Activated CD4-positive, CD25-positive, alpha-beta regulatory T cell treated with anti-CD3 and anti-CD28 coated beads, Interleukin-2, amount 50 U/mL, for 24 hours (primary cell): ENCODE data around the gene ISY1.
"Not testable (repeated sequence)": the region's sequence is repeated elsewhere in the genome, so short reads cannot be mapped to it uniquely, and the experiment has no call there.

ENCODE experiments used
- ATAC-seq, 2 donors: fragments of 150-1000 bp; cut with Tn5 transposase; one replicate each; pipeline ENCODE4 v1.10.0; 2021; ENCODE audit warnings: mild to moderate bottlenecking in 1 of 2, moderate library complexity in 1 of 2

Gene ISY1

DNA sequence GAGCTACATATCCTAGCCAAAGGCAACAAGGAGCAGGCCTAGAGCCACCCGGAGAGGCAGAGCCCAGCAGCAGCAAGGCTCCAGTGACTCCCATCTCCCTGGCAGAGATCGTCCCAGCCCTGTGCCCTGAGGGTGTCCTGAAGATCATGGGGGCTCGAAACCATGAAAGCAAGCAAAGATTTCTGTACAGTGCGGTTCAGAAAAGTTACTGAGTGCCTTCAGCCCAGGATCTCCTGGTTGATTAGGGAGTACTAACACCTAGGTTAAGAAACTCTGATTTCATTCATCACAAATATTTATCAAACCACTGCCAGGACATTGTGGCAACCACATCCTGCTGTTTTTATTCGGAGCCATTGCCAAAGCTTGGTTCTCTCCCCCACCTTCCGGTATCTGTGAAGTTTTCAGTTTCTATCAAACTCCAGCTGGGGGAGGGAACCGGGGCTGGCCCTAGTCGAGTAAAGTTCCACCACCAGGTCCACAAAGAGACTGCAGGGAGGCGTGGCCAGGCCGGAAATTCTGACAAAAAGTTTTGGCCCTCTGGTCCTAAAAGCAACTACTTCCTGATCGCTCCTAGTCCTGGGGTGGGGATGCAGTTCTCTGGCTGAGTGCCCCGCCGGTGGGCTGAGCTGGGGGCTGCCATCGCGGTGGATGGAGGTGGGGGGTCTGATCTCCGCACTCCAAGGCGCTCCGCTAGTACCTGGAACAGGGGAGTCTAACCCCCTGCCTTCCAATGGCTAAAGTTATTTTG is 40.4 kb downstream of the ISY1 start:
- peak; percentile 77 to 79 for ATAC-seq

DNA sequence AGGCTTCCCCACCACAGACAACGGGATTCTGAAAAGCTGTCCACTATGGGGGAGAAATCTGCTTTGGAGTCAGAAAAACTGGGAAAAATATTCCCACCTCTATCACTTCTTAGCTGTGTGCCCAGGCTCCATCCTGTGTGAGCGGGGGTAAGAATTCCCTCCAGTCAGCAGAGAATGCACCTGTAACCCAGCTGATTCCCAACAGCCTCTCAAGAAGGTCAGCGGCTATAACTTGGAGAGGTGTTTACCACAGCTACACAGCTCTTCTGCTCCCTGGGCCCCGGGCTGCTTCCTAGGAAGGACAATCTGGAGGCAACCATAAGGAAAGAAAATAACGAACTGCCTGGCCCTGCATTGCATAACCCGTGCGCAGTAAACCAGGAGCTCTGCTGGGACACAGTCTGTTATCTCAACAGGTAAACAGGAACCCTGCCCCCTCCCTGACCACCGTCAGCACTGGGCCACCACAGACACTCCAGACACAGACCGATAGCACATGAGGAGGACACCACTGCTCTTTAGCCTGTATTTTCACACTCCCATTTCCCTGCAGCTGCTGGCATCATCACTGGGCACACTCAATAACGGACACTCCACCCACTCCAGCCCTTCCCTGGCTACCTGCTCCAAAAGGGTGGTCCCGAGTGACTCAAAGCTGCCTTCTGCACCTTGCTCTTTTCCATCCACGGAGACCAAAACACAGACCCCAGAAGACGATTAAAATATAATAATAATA is 41.3 kb downstream of the ISY1 start:
- ATAC-seq = no peak

DNA sequence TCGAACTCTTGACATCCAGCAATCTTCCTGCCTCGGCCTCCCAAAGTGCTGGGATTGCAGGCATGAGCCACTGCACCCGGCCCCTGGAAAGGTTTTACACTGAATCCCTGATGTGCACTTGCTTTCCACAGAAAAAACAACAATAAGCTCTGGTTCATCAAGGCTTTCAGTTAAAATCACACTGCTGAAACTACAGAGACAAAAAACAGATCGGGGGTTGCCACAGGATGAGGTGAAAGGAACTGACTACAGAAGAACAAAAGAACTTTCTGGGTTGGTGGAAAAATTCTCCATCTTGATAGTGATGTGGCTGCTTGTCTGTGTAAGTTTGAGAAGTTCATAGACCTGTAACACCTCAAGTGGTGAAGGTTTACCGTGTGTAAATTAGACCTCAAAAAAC is 42.1 kb downstream of the ISY1 start:
- ATAC-seq = peak; percentile 15 to 21

DNA sequence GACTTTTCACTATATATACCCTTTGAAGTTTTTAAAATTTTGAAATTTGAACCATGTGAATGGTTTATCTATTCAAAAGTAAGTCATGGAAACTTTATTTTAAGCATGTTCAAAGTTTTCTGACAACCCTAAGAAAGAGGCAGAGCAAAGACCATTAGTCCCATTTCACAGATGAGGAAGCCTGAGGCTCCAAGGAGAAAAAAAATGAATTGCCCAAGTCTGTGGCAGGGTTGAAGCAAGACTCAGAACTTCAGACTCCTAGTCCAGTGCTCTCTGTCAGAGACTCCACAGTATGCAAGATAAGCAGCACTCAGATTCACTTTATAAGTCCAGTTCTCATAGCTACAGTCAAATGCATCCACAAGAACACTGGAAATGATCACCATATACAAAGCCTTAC is 43.7 kb downstream of the ISY1 start:
- ATAC-seq = no peak

DNA sequence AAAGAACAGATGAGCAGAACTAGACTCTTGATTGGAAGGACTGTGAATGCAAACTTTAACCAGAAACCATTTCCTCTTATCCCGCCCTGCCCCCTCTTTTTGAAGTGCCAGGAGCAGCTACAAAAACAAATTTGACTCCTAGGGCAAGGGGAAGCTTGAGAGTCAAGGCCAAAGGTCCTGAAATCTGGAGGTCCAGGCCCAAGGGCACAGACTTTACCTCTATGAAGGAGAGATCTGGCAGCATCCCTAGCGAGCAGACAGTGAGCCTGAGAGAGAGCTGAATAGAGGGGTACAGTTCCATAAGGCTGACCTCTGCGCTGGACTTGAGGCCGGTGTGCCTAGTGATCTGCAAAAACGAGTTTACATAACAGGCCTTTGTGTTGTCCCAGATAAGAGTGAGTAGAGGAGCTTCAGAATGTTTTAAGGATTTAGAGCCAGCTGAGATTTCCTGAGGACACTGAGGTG is 44.3 kb downstream of the ISY1 start:
- no peak for ATAC-seq

DNA sequence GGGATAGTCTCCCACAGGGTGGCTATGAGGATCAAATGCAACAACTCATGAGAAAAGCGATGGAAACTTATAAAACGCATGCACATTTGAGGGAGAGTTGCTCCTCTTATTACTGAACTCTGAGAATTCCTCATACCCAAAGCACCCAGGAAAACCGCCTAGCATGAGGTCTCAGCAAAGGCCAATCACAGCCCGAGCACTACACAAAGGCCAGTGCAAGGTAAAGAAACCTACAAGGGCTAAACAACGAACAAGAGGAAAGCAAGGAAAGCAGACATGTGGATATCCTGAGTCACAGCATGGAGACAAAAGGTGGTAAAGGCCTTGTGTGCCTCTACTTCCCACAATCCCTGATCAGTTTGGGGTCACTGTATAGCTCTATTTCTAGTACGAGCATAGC is 46.4 kb downstream of the ISY1 start:
- no peak for ATAC-seq

DNA sequence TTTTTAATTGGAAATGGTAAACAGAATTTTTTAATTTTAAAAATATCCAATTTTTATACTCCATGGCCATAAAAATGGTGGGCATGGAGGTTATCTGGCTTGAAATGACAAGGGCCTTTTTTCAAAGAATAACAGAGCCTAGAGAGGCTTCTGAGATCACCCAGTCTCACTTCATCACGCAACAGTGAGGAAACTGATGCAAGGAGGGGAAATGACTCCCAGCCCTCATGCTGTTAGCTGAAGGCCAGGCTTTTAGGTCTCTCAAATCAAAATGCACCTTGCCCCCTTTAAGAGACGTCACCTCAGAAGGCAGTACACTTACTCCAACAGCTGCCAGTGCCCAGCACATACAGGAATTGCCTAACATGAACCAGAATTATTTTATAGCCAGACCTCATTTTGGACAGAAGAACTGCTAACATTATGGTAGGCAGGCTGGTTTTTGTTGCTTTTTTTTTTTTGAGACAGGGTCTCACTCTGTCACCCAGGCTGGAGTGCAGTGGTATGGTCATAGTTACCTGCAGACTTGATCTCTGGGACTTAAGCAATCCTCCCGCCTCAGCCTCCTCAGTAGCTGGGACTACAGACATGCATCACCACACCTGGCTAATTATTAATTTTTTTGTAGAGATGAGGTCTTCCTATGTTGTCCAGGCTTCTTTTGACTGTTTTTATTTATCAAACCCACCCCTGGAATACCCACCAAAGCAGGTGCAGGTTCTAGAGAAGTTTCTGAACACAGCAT is 48.4 kb downstream of the ISY1 start:
- peak; percentile 76 to 94 for ATAC-seq

DNA sequence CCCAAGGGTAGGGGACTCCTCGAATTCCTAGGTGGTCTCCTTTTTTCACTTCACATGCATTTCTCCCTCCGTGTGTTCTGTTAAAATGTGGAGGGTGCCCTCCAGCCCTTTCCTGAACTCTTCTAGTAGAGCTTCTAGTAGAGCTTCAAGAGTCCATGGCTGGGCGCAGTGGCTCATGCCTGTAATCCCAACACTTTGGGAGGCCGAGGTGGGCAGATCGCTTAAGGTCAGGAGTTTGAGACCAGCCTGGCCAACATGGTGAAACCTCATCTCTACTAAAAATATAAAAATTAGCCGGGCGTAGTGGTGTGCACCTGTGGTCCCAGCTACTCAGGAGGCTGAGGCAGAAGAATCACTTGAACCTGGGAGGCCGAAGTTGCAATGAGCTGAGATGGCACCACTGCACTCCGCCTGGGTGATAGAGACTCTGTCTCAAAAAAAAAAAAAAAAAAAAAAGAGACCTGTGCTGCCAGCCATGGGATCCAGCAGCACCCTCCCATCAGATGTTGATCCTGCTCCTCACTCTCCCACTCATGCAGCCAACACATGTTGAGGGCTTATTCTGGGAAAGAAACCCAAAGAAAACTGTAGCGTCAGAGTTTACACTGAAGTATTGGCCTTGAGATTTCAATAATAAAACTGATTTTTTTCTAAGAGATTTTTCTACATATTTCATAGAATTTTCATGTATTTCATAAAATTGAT is 49.6 kb downstream of the ISY1 start:
- not testable (repeated sequence) for ATAC-seq

DNA sequence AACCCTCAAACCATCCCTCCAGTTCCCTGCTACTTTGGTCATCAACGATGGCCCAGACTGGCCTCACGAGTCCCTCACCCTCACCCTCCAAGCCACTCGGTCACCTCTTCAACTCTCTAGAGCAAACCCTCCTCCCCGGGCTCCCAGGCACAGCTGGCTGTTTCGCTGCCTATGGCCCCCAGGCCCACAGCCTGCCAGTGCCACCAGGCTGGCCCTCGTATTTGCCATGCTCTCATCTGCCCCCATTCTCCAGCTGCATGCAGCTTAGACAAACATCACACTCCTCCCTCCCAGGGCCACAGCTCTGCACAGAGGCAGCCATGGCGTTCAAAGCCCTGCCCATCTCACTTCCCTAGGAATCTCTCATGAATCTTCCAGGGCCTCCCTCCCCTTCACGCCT is 53.1 kb downstream of the ISY1 start:
- no peak for ATAC-seq

- ATAC-seq = no peak
These were observed 53.8 kb downstream of the ISY1 start for GRCh38 chr3:129106866-129107565.

GRCh38 chr3:129106320-129106719 is 54.5 kb downstream of the ISY1 start:
- ATAC-seq = no peak

- no peak for ATAC-seq
These were observed 55.0 kb downstream of the ISY1 start for GRCh38 chr3:129105862-129106261.

DNA sequence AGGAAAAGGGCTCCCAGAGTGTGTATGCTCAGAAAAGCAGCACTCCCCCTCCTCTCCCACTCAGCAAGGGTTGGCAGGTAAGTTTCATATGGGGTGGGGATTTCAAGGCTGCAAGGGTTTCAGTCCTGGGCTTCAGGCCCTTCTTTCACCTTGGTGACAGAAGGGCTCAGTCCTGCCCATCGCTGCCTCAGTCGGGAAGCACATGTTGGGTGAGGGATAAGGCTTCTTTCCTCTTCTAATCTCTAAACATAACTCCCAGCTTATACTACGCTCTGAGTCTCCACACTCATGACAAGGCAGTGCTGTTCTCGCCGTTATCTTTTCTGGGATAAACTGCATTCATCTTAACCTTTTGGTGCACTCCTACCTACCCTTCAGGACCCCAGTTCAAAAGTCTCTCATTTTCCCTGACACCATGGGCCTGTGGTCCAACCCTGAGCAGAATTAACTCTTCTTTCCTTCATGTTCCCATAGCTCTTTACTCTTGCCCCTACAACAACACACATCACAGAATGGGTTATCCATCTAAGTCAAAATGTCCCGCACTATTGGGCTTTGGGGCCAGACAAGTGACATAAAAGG is 56.3 kb downstream of the ISY1 start:
- ATAC-seq = no peak

DNA sequence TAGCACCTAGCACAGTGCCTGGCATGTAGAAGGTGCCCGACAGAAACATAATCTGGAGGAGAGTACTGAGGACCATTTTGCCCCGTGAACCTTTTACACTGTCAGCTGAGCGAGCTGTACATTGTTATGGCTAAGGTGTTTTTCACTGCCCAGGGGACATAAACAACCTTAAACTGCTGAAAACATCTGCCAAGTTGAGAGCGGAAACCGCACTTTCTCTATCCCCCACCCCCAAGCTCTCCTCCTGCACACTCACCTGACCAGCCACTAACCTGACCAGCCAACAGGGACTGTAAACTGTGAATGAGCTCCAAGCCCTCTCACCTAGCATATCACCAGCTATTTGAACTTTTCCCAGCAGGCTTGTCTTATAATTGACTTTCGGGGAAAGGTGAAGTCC is 56.8 kb downstream of the ISY1 start:
- no peak for ATAC-seq

DNA sequence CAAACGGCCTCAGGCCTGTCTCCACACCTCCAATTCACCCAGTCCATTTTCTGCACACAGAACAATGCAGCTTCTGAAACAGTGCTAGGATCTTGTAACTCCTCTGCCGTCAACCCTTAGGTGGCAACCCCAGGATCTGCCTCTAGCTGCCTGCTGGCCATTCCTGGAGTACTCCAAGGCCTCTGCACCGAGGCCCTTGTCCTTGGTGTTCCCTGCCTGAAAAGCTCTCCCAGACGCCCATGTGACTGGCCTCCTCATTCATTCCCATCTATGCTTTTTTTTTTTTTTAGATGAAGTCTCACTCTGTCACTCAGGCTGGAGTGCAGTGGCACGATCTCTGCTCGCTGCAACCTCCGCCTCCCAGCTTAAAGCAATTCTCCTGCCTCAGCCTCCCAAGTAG is 57.6 kb downstream of the ISY1 start:
- ATAC-seq = no peak

DNA sequence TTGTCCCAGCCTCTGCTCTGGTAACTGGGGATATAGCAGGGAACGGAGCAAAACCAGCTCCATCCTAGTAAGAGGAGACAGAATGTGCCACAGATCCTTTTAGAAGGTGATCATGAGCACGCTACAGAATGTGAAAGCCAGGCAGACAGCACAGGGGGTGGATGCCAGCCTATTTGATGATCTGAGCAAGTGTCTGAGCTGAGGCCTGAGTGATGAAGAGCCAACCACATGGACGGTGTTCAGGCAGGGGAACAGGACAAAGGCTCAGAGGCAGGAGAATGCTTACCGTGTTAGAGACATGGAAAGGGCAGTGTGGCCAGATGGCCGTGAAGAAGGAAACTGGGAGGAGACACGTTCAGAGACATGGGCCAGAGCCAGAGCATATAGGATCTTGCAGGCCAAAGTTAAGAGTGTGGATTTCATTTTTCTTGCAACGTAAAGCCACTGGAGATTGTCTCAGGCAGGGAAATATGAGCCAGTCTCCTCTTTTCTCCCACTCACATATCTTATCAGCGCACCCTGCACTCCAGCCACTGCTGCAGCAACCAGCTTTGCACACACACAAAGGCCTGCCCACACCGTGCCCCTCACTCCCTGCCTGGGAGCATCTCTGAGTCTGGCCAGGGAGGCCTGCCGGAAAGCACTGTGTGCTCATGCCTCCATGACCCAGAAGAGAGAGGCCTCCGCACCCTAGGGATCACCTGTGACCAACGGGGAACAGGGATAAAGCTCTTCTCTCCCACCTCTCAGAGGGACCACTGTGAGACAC is 59.3 kb downstream of the ISY1 start:
- ATAC-seq = no peak

DNA sequence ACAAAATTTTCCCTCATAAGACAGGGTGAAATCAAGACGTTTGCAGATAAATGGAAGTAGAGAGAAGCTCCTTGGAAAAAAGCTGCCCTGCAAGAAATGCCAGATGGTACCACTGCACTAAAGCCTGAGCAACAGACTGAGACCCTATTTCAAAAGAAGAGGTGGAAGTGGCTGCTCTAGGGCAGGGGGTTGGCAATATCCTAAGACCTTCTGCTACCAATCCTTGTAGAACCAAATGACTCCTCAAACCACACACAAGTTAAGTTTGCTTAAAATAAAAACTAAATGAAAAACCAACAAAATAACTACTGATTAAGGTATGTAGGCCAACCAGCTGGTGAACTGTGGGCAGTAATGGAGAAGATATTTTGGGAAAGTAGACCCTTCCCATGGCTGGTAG is 60.6 kb downstream of the ISY1 start:
- ATAC-seq = no peak

DNA sequence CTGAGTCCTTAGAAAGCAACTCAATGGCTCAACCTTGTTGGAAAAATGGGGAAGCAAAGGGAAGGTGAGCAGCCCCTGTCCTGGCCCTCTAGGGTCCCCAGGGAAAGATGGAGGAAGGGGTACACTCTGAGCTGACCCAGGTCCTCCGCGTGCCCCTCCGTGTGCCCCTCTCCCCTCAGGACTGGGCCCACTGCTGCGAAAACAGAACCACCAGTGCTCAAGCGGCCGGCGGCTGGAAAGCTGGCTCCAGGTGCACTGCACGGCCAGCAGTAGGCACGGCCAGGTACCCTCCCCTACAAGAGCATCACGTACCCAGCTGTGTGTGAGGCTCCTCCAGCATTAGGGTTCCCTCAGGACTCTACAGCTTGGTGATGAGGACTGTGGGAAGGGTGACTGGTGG is 65.6 kb downstream of the ISY1 start:
- ATAC-seq = no peak

GRCh38 chr3:129088312-129088711 is 72.6 kb downstream of the ISY1 start:
- not testable (repeated sequence) for ATAC-seq

GRCh38 chr3:129087904-129088303 is 73.0 kb downstream of the ISY1 start:
- peak; percentile 48 to 56 for ATAC-seq

GRCh38 chr3:129087138-129087702 is 73.6 kb downstream of the ISY1 start:
- ATAC-seq = no peak
